Measurements from ENCODE around the gene C10orf105. TPM values are rescaled to one million over a fixed set of nuclear protein-coding genes. Genes with fewer than 3 reads are reported as not detected.
A peak's percentile ranks its signal among the peaks of the same experiment; 100 is the strongest.

Gene C10orf105
- total and polyA plus RNA-seq, 2 of the 13 experiments (the other 11 are each of a cell fraction or from before 2014, with no cell fraction given), result not detected

DNA sequence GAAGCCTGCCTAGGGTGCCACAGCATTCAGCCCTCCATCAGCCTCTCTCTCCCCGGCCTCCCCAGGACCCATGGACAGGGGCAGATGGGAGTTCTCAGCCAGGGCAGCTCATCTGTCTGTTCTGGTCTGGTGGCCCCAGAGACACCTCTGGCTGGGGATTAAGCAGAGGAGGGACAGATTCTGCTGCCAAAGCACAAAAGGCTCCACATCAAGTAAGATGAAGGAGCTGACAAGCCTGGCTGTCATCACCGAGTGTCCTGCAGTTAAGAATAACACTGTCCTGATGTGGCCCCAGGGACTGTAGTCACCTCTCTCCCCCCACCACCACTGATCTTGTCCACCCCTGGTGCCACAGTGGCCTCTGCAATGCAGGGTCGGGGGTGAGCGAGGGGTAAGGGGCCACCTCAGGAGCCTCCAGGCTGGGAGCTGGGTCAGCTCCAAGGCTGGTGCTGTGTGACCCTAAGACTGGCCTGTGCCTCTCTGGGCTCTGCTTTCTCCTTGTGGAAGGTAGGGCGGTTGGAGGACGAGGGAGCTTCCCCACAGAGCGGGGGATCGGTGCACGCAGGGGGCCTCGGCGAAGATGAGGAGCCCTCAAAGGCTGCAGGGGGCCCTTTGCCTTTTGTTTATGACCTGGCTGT is 18.7 kb downstream of the C10orf105 start:
- CTCF ChIA-PET (ENCODE audit: low intra/inter-chr PET ratio, low total read pairs), result no interaction called here

More for the DNA sequence above, 18.7 kb downstream of the C10orf105 start:
- H2AFZ ChIP-seq (ENCODE audit: low read length), result no peak overlapping the region
- no peak overlapping the region for H3K27ac ChIP-seq (ENCODE audit: extremely low read length, insufficient read depth, low read length)
- FAIRE-seq, result no peak
- in situ Hi-C loops (cut with HindIII; ENCODE audit: extremely low pct_ligation_motif_present, low pct_unique_long_range_greater_than_20kb), result loop anchor here (5.0 kb wide), 1 partner anchor 394 kb away; no protein-coding TSS in a partner anchor
- no peak for ATAC-seq
- TF ChIP-seq, protein P1, sequence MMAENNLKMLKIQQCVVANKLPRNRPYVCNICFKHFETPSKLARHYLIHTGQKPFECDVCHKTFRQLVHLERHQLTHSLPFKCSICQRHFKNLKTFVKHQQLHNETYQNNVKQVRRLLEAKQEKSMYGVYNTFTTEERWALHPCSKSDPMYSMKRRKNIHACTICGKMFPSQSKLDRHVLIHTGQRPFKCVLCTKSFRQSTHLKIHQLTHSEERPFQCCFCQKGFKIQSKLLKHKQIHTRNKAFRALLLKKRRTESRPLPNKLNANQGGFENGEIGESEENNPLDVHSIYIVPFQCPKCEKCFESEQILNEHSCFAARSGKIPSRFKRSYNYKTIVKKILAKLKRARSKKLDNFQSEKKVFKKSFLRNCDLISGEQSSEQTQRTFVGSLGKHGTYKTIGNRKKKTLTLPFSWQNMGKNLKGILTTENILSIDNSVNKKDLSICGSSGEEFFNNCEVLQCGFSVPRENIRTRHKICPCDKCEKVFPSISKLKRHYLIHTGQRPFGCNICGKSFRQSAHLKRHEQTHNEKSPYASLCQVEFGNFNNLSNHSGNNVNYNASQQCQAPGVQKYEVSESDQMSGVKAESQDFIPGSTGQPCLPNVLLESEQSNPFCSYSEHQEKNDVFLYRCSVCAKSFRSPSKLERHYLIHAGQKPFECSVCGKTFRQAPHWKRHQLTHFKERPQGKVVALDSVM (CRISPR knock-in tag; IDR thresholded peaks at IDR 0.05), result no peak
- TF ChIP-seq ZFX (CRISPR knock-in tag; IDR thresholded peaks at IDR 0.05; ENCODE audit: low read depth), result no peak
- peak; percentile 93 for TF ChIP-seq ZNF768 (CRISPR knock-in tag; IDR thresholded peaks at IDR 0.05)
- TF ChIP-seq, protein P2, sequence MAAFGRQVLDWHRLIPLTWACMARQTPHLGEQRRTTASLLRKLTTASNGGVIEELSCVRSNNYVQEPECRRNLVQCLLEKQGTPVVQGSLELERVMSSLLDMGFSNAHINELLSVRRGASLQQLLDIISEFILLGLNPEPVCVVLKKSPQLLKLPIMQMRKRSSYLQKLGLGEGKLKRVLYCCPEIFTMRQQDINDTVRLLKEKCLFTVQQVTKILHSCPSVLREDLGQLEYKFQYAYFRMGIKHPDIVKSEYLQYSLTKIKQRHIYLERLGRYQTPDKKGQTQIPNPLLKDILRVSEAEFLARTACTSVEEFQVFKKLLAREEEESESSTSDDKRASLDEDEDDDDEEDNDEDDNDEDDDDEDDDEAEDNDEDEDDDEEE (CRISPR knock-in tag; IDR thresholded peaks at IDR 0.05), result no peak
- no peak for TF ChIP-seq EHMT2 (IDR thresholded peaks at IDR 0.05; ENCODE audit: borderline replicate concordance, low read depth, low read length)
- TF ChIP-seq AHR (CRISPR knock-in tag; IDR thresholded peaks at IDR 0.05), result no peak
- no peak for TF ChIP-seq MAFF (IDR thresholded peaks at IDR 0.05; ENCODE audit: low read depth, low read length)
- no peaks in the 10 kb centered on the region for H4K20me1 ChIP-seq (ENCODE audit: insufficient read depth, low read length)
- H3K9me3 ChIP-seq (ENCODE audit: low read length), result no peaks in the 10 kb centered on the region
- no peak overlapping the region for H3K4me2 ChIP-seq (ENCODE audit: low read depth, low read length)
- peaks cover 1 to 24% of the 10 kb centered on the region in 2 experiments; a peak in 3 of 5 replicates for H3K27me3 ChIP-seq (ENCODE audit: control insufficient read depth in 1 of 2, insufficient read depth in 2 of 2, low read length in 2 of 2)
- no peak overlapping the region for H3K4me3 ChIP-seq (replicated peaks in 1 of 3; ENCODE audit: insufficient read depth in 1 of 3, low read depth in 2 of 3, low read length in 3 of 3)
- BruUV-seq (replicated peaks), result no TSS peak
- peaks cover 8% of the 10 kb centered on the region for H3K4me1 ChIP-seq (ENCODE audit: insufficient read depth, low read length)
- H3K9ac ChIP-seq (ENCODE audit: insufficient read depth, low read depth, low read length), result no peak overlapping the region
- intact Hi-C loops (cut with micrococcal nuclease; ENCODE audit: unreplicated experiment), result no loop called here
- POLR2A ChIA-PET, result no interaction called here
- 19% methylated on average over 5 of the region's 11 CpGs for WGBS (ENCODE audit: low lambda C conversion rate)
- H3K79me2 ChIP-seq (ENCODE audit: insufficient read depth, low read length), result no peaks in the 10 kb centered on the region
- no peaks in the 10 kb centered on the region for H3K36me3 ChIP-seq (replicated peaks in 1 of 2; ENCODE audit: control insufficient read depth in 1 of 2, insufficient read depth in 2 of 2, low read length in 2 of 2)
- no peak for DNase-seq (ENCODE audit: low spot score)
